GM18526 (cell line): ENCODE data around the gene ADAM22.

ENCODE experiments used
- POLR2A ChIP-seq: IDR thresholded peaks from 3 replicates; pipeline ENCODE4 v1.6.1; 2011; ENCODE audit not compliant: insufficient read length; ENCODE audit errors: extremely low read depth

The ADAM22 gene

DNA sequence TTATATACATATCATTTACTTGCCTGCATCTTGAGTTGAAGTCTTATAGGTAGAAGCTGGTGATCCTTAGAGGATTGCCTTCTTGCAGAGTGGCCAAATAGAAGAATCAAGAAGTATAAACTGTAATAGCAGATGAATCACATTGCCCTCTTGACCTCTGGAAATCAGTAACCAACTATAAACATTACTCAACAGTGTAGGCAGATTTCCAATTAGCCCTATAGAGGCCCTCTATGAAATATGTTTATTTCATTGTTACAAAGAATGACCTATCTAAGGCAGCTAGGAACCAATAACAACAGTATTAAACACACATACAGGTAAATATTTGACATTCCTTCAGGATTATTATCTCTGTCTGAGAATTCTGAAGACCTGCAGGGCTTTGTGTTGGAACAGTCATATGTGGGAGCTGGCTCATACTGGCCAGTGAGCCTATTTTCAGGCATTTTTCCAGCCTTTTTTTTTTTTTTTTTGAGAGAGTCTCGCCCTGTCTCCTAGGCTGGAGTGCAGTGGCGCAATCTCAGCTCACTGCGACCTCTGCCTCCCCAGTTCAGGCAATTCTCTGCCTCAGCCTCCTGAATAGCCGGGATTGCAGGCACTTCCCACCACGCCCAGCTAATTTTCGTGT lies 292.9 kb downstream of the ADAM22 start:
- no peak for TF ChIP-seq POLR2A

DNA sequence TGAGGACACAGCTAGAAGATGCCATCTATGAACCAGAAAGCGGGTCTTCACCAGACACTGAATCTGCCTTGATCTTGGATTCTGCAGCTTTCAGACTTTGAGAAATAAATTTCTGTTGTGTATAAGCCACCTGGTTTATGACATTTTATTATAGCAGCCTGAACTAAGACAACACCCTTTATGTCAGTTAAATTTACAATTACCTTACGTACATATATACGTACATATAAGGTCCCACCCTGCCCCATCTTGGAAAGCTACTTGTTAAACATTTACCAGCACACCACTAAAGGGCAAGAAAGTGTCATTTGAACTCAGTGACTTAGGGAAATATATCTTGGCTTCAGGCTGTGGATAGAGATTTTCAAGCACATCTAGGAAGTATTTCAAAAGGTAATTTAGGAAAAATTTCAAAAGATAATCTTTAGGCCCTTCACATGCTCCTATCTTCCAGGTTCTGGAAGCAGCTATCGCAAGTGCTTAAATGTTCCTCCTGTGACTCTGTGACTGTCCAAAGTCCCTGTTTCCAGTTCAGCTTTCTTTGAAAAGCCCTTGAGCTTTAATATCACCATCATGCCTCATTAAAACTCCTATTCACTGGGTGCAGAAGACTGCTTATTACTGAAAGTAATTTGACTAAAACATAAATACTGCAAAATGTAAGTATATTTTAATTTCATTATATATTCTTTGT lies 295.4 kb downstream of the ADAM22 start:
- TF ChIP-seq POLR2A = no peak

DNA sequence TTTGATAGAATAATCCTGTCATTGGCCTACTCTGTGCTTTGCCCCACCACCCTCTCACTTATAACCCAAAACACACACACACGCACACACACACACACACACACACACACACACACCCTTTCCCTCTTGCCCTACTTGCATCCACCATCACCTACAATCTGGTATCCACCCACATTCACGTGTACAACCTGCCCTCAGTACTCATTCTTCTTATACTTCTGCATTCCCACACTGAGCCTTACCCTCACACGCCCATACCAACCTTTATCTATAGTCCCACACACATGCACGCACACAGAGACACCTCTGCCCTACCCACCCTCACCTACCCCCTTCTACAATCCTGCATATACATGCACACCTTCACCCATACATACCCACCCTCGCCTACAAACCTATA lies 296.6 kb downstream of the ADAM22 start:
- TF ChIP-seq POLR2A = no peak

DNA sequence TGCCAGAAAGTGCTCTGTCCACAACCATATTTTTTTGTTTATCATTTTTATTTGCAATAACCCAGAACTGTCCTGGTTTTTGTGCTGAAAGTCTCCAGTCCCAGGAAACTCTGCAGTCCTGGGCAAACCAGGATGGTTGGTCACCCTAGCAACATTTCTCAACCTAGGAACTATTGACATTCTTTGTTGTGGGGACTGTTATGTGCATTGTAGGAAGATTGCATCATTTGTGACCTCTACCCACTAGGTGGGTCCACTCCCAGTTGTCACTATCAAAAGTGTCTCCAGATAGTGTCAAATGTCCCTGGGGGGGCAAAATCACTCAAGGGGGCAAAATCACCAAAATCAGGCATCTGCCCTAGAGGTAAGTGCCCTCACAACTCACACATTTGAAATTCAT lies 299.8 kb downstream of the ADAM22 start:
- no peak for TF ChIP-seq POLR2A

DNA sequence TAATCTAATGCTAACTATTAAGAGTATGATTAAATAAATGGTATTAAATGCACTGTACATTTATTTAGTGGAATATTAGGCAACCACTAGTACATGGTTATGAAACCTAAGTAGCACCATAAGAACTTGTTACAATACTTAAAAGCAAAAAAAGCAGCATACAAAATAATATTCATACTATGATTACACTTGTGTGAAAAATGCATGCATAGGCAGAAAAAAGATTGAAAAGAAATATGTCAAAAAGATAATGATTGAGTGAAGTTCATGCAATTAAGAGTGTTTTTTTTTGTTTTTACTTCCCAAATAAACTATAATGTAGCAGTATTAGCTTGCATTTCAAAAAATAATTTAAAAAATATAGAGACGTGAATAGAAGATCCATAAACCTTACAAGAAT lies 305.8 kb downstream of the ADAM22 start:
- no peak for TF ChIP-seq POLR2A

DNA sequence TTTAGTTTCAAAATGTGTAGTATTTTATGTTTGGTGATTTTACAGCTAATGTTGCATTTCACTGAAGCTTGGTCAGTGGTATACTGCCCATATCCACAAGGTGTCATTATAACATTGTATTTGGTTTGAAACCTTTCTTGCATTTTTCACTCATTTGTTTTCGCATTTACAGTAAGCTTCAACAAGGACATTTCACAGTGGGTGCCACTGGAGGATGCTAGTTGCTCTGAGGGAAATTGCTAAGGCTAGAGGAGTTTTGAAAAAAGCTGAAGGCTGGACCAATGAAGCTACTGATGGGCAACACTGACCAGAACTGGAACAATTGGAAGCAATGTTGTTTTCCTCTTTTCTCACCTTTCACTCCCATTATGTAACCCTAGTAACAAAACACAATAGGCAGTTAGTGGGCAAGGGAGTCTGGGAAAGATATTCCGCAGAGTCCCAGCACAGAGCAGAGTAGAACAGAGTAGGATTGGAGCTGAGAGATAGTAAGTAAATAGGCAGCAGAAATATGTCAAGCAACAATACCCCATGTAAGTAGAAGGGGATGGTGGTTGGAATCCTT lies 309.4 kb downstream of the ADAM22 start:
- no peak for TF ChIP-seq POLR2A

DNA sequence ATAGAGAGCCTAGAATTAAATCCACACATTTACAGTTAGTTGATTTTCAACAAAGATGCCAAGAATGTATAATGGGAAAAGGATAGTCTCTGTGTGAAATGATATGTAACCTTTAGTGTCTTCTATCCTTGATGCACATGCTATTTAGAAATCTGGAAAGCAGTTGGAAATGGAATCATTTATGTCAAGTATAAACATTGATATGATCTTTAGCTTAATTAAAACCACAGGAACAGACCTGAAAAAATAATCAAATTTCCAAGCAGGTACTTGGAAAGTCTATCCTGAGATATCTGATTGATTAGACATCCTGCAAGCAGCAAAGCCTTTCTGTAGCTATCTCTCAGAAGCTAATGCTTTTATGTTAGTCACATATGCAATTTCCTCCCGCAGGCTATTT lies 310.2 kb downstream of the ADAM22 start:
- no peak for TF ChIP-seq POLR2A
